Nephron (organoid): ENCODE results near the gene PPM1L.

ENCODE experiments used
- H3K27ac Mint-ChIP-seq, 3 experiments: 2 replicates each; pipeline ENCODE4 v1.8.0; 2020; ENCODE audit warnings: mixed read lengths in 3 of 3, mild to moderate bottlenecking in 2 of 3, moderate library complexity in 1 of 3
- H3K27me3 Mint-ChIP-seq: 2 replicates; pipeline ENCODE4 v1.8.0; 2021; ENCODE audit warnings: low read depth, mild to moderate bottlenecking, moderate library complexity, mixed read lengths
- H3K36me3 Mint-ChIP-seq: 2 replicates; pipeline ENCODE4 v1.8.0; 2020; ENCODE audit warnings: low read depth, mixed read lengths
- H3K4me1 Mint-ChIP-seq: 2 replicates; pipeline ENCODE4 v1.8.0; 2020; ENCODE audit warnings: mixed read lengths
- H3K4me3 Mint-ChIP-seq, 3 experiments: 2 replicates each; pipeline ENCODE4 v1.8.0; 2020; ENCODE audit warnings: mild to moderate bottlenecking in 3 of 3, mixed read lengths in 3 of 3, moderate library complexity in 2 of 3
- H3K9me3 Mint-ChIP-seq: 2 replicates; pipeline ENCODE4 v1.8.0; 2020; ENCODE audit warnings: mixed read lengths
- CTCF ChIP-seq, 3 experiments: fragments of 200-600 bp; sonication (generic); IDR thresholded peaks; one replicate each; pipeline ENCODE4 v1.5.0; 2021; ENCODE audit warnings: antibody characterized with exemption in 3 of 3; ENCODE audit not compliant: unreplicated experiment in 3 of 3

The PPM1L gene

GRCh38 chr3:160792540-160792939, 36.5 kb downstream of the PPM1L start:
- H3K4me3 Mint-ChIP-seq: no peak overlapping the region
- no peaks in the 10 kb centered on the region for H3K36me3 Mint-ChIP-seq

GRCh38 chr3:160793722-160794252, 37.8 kb downstream of the PPM1L start:
- TF ChIP-seq CTCF (IDR thresholded peaks at IDR 0.05; ENCODE audit: unreplicated experiment in 3 of 3): no peak
- Mint-ChIP-seq H3K9me3 (peaks cover 3% of the 10 kb centered on the region), H3K36me3 (no peaks in the 10 kb centered on the region), H3K27ac (no peak overlapping the region), H3K27me3 (no peaks in the 10 kb centered on the region), H3K4me3 (no peak overlapping the region), H3K4me1 (peaks cover 18% of the 10 kb centered on the region)

More at GRCh38 chr3:160792540-160792939, 36.5 kb downstream of the PPM1L start:
- peaks cover 3% of the 10 kb centered on the region for H3K9me3 Mint-ChIP-seq
- H3K4me1 Mint-ChIP-seq: peaks cover 16% of the 10 kb centered on the region
- H3K27ac Mint-ChIP-seq: no peak overlapping the region
- no peak for TF ChIP-seq CTCF (IDR thresholded peaks at IDR 0.05; ENCODE audit: unreplicated experiment in 3 of 3)
- H3K27me3 Mint-ChIP-seq: no peaks in the 10 kb centered on the region

DNA sequence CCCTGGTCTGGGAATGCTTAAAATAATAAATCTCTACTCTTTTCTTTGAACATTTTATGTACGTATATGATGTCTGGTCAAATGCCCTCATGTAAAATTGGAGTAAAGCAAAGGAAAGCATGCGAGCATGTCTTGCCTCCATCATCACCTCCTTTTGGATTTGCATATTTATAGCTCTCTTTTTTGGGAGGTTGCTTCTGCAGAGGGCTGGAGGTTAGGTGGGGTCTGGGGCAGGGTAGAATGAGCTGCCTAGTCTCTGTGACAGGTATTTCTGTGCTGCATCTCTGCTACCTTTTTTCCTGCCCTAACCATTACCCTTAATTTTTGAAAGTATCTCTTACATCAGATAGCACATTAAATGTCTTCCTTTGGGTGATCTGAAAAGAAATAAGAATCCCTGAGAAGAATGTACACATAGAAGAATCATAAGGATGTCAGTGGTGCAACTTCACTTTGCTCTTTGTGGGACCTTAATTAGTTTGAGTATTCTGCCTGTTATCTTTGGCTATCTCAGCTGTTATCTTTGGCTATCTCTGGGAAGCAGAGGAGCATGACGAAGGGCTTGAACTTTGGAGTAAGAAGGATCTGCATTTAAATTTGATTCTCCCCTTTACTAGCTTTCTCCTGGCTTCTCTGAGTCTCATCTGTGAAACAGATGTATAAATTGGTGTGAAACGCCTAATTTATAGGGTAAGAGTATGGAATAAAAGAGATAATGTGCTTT, 40.2 kb downstream of the PPM1L start:
- Mint-ChIP-seq H3K4me3 (no peak overlapping the region), H3K9me3 (no peaks in the 10 kb centered on the region), H3K4me1 (peaks cover 18% of the 10 kb centered on the region), H3K27ac (peak overlapping the region in 2 of 3 experiments; percentile 4 to 93), H3K36me3 (no peaks in the 10 kb centered on the region), H3K27me3 (no peaks in the 10 kb centered on the region)
- TF ChIP-seq CTCF (IDR thresholded peaks at IDR 0.05; ENCODE audit: unreplicated experiment in 3 of 3): no peak

DNA sequence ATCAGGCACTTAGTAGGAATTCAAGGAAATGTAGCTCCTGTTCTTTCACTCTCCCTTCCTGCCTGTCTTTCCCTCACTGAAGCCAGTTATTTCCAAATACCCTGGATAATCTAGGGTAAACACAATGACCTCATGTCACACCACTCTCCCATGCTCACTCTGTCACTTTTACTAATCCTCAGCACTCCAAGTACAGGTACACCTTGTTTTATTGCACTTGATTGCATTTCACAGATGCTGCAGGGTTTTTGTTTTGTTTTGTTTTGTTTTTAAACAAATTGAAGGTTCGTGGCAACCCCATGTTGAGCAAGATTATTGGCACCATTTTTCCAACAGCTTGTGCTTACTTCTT, 40.8 kb downstream of the PPM1L start:
- Mint-ChIP-seq H3K4me1 (peaks cover 18% of the 10 kb centered on the region), H3K9me3 (no peaks in the 10 kb centered on the region), H3K36me3 (no peaks in the 10 kb centered on the region), H3K27me3 (no peaks in the 10 kb centered on the region), H3K27ac (peak overlapping the region; percentile 4 to 93 (median 58)), H3K4me3 (no peak overlapping the region)
- TF ChIP-seq CTCF (IDR thresholded peaks at IDR 0.05; ENCODE audit: unreplicated experiment in 3 of 3): no peak

GRCh38 chr3:160797356-160797755, 41.3 kb downstream of the PPM1L start:
- no peak for TF ChIP-seq CTCF (IDR thresholded peaks at IDR 0.05; ENCODE audit: unreplicated experiment in 3 of 3)
- Mint-ChIP-seq H3K27ac (peak overlapping the region; percentile 58 to 93 (median 58)), H3K4me3 (no peak overlapping the region), H3K4me1 (peaks cover 18% of the 10 kb centered on the region), H3K9me3 (no peaks in the 10 kb centered on the region), H3K27me3 (no peaks in the 10 kb centered on the region), H3K36me3 (no peaks in the 10 kb centered on the region)
